Transverse colon (tissue), 4 donors: ENCODE data around the gene TAX1BP1. TPM values are rescaled to one million over a fixed set of nuclear protein-coding genes. Genes with fewer than 3 reads are reported as not detected.
A peak's percentile ranks its signal among the peaks of the same experiment; 100 is the strongest.

ENCODE experiments used
- DNase-seq: peaks from one replicate; pipeline ENCODE4 v3.0.0-alpha.2; 2019
- H3K27ac ChIP-seq, 4 donors: fragments of 200-600 bp; sonication (generic); 2 replicates each; pipeline ENCODE4 v1.5.1; 2016 to 2018; ENCODE audit warnings: inconsistent platforms in 4 of 4
- H3K27me3 ChIP-seq: fragments of 200-600 bp; sonication (generic); 2 replicates; pipeline ENCODE4 v1.5.1; 2017; ENCODE audit warnings: inconsistent platforms
- H3K36me3 ChIP-seq, 4 donors: fragments of 200-600 bp; sonication (generic); 2 replicates each; pipeline ENCODE4 v1.5.1; 2017 to 2019; ENCODE audit warnings: inconsistent platforms in 4 of 4
- H3K4me1 ChIP-seq, 4 donors: fragments of 200-600 bp; sonication (generic); 2 replicates each; pipeline ENCODE4 v1.5.1; 2017 to 2020; ENCODE audit warnings: inconsistent platforms in 4 of 4
- H3K4me3 ChIP-seq, 4 donors: fragments of 200-600 bp; sonication (generic); 1 replicate in 1 of 4; 2 replicates in 3 of 4; pipeline versions ENCODE4 v1.5.1 to v1.6.1; 2017 to 2019; ENCODE audit warnings: inconsistent platforms in 4 of 4
- H3K9me3 ChIP-seq, 2 donors: fragments of 200-600 bp; sonication (generic); 2 replicates each; pipeline ENCODE4 v1.5.1; 2017 to 2019; ENCODE audit warnings: inconsistent platforms in 2 of 2
- CTCF ChIP-seq, 5 experiments: fragments of 200-600 bp in 3 of 5; fragments of 450-650 bp in 2 of 5; sonication (generic) in 3 of 5; IDR thresholded peaks; 1 replicate in 2 of 5; 2 replicates in 3 of 5; pipeline ENCODE4 v1.5.1; 2016 to 2017; ENCODE audit warnings: antibody characterized with exemption in 5 of 5, inconsistent platforms in 3 of 5, mild to moderate bottlenecking in 2 of 5, moderate library complexity in 1 of 5
- EP300 ChIP-seq: sonication (generic); formaldehyde crosslinking; IDR thresholded peaks from one replicate; pipeline ENCODE4 v1.6.1; 2017; ENCODE audit warnings: antibody characterized with exemption, low read depth
- POLR2A ChIP-seq: fragments of 450-650 bp; IDR thresholded peaks from one replicate; pipeline ENCODE4 v1.6.1; 2016; ENCODE audit warnings: antibody characterized with exemption, mild to moderate bottlenecking, moderate library complexity
- POLR2AphosphoS5 ChIP-seq, 3 donors: sonication (generic); formaldehyde crosslinking; IDR thresholded peaks; one replicate each; pipeline ENCODE4 v1.6.1; 2016; ENCODE audit warnings: antibody characterized with exemption in 3 of 3
- WGBS, 2 donors: methylation state at CpG; one replicate each; pipeline ENCODE4 v1.1.5; 2018; ENCODE audit warnings: low coverage in 1 of 2; 5-methylcytosine and 5-hydroxymethylcytosine counted together
- in situ Hi-C, 4 donors: fragments of 200-750 bp; cut with MboI; loops; one replicate each; pipeline versions ENCODE4 v1.15.0 to v1.15.1; 2017; ENCODE audit warnings: low sequenced_read_pairs in 3 of 4, low pct_ligation_motif_present in 1 of 4, low pct_unique_long_range_greater_than_20kb in 1 of 4
- intact Hi-C: fragments of 100-400 bp; cut with DNase I; formaldehyde crosslinking; loops from one replicate; pipeline ENCODE4 v1.15.1; 2023; ENCODE audit warnings: low total_unique reads
- total RNA-seq, 4 donors: library from RNA; depleted of rRNA; stranded (reverse); fragments of >200 nt; gene quantifications; one replicate each; pipeline ENCODE4 v1.1.0, GENCODE V29; 2016

Gene TAX1BP1
- total RNA-seq, 4 donors from 2014 or later = 67.9 to 133 (median 123) TPM

- Histone ChIP-seq H3K36me3 (no peaks in the 10 kb centered on the region), H3K9me3 (no peaks in the 10 kb centered on the region), H3K27ac (peak overlapping the region; percentile 47 to 63 (median 60)), H3K4me1 (peaks cover 0 to 7% (median 0%) of the 10 kb centered on the region in 4 donors), H3K27me3 (no peaks in the 10 kb centered on the region), H3K4me3 (no peak overlapping the region)
- intact Hi-C loops (no loop called here), in situ Hi-C loops (no loop called here)
- TF ChIP-seq POLR2AphosphoS5 (IDR thresholded peaks at IDR 0.05) = peak in 1 of 3 donors; percentile 32
- TF ChIP-seq CTCF (IDR thresholded peaks at IDR 0.05) = no peak
- no peak for TF ChIP-seq POLR2A
- 35 to 49% methylated on average over 3 of the region's 3 CpGs for WGBS, 2 donors
- DNase-seq = peak; percentile 63
These were observed 42.0 kb upstream of the TAX1BP1 start for GRCh38 chr7:27697861-27698430.

GRCh38 chr7:27699751-27700150 lies 40.2 kb upstream of the TAX1BP1 start:
- no peaks in the 10 kb centered on the region for H3K9me3 ChIP-seq
- H3K27ac ChIP-seq = no peak overlapping the region
- peaks cover 0 to 7% (median 0%) of the 10 kb centered on the region in 4 donors for H3K4me1 ChIP-seq
- TF ChIP-seq POLR2AphosphoS5 (IDR thresholded peaks at IDR 0.05) = no peak
- no peak for TF ChIP-seq CTCF (IDR thresholded peaks at IDR 0.05)
- TF ChIP-seq EP300 = no peak
- no peak for TF ChIP-seq POLR2A
- WGBS, 2 donors = 88 to 95% methylated on average over 2 of the region's 2 CpGs
- in situ Hi-C loops = no loop called here
- no peaks in the 10 kb centered on the region for H3K36me3 ChIP-seq
- DNase-seq = no peak
- intact Hi-C loops = no loop called here
- no peaks in the 10 kb centered on the region for H3K27me3 ChIP-seq
- no peak overlapping the region for H3K4me3 ChIP-seq

- no peak for TF ChIP-seq CTCF (IDR thresholded peaks at IDR 0.05)
- no peak for TF ChIP-seq POLR2AphosphoS5 (IDR thresholded peaks at IDR 0.05)
- no peak for TF ChIP-seq POLR2A
- no peak for TF ChIP-seq EP300
- intact Hi-C loops = no loop called here
These were observed 39.5 kb upstream of the TAX1BP1 start for GRCh38 chr7:27700501-27700900.

GRCh38 chr7:27703181-27703580 lies 36.8 kb upstream of the TAX1BP1 start:
- in situ Hi-C loops = no loop called here
- 91 to 100% methylated on average over 1 of the region's 1 CpG for WGBS, 2 donors
- Histone ChIP-seq H3K27me3 (no peaks in the 10 kb centered on the region), H3K4me1 (no peaks in the 10 kb centered on the region), H3K4me3 (no peak overlapping the region), H3K9me3 (no peaks in the 10 kb centered on the region), H3K27ac (no peak overlapping the region), H3K36me3 (no peaks in the 10 kb centered on the region)
- no peak for DNase-seq
- intact Hi-C loops = no loop called here
- TF ChIP-seq EP300 (no peak), CTCF (IDR thresholded peaks at IDR 0.05) (no peak), POLR2A (no peak), POLR2AphosphoS5 (IDR thresholded peaks at IDR 0.05) (no peak)

More at GRCh38 chr7:27700501-27700900, 39.5 kb upstream of the TAX1BP1 start:
- DNase-seq = no peak
- no peak overlapping the region for H3K27ac ChIP-seq
- H3K4me1 ChIP-seq = peaks cover 0 to 7% (median 0%) of the 10 kb centered on the region in 4 donors
- no peaks in the 10 kb centered on the region for H3K36me3 ChIP-seq
- no peak overlapping the region for H3K4me3 ChIP-seq
- in situ Hi-C loops = no loop called here
- WGBS, 2 donors = 57 to 78% methylated on average over 6 of the region's 6 CpGs
- no peaks in the 10 kb centered on the region for H3K9me3 ChIP-seq
- no peaks in the 10 kb centered on the region for H3K27me3 ChIP-seq
